Measurements from ENCODE around the gene GP2.

The GP2 gene

GRCh38 chr16:20327444-20328041, at the start of gene GP2:
TSS of gene GP2 (minus strand) at chr16:20327513. CDS start at chr16:20326431, 1,082 bp downstream.
- DNase-seq (ENCODE audit: low read depth) = no peak

GRCh38 chr16:20372701-20373100, 45.4 kb upstream of the GP2 start:
- DNase-seq (ENCODE audit: low read depth) = no peak

- DNase-seq (ENCODE audit: low read depth) = no peak
Measured at GRCh38 chr16:20369452-20370054, 42.2 kb upstream of the GP2 start.

GRCh38 chr16:20364051-20364450, 36.7 kb upstream of the GP2 start:
- DNase-seq (ENCODE audit: low read depth) = no peak

- no peak for DNase-seq (ENCODE audit: low read depth)
Measured at GRCh38 chr16:20363191-20363590, 35.9 kb upstream of the GP2 start.

- no peak for DNase-seq (ENCODE audit: low read depth)
Measured at GRCh38 chr16:20359997-20360396, 32.7 kb upstream of the GP2 start.

- DNase-seq (ENCODE audit: low read depth) = no peak
Measured at GRCh38 chr16:20355114-20355782, 27.9 kb upstream of the GP2 start.

GRCh38 chr16:20353379-20353778, 26.1 kb upstream of the GP2 start:
- DNase-seq (ENCODE audit: low read depth) = no peak

GRCh38 chr16:20352615-20353014, 25.3 kb upstream of the GP2 start, which contains the start of gene UMOD:
TSS of gene UMOD (minus strand) at chr16:20352715. CDS start at chr16:20350737, 1,978 bp downstream.
- no peak for DNase-seq (ENCODE audit: low read depth)

- no peak for DNase-seq (ENCODE audit: low read depth)
Measured at GRCh38 chr16:20349615-20350014, 22.3 kb upstream of the GP2 start.

GRCh38 chr16:20348365-20349185, 21.3 kb upstream of the GP2 start:
- DNase-seq (ENCODE audit: low read depth) = no peak

- DNase-seq (ENCODE audit: low read depth) = no peak
Measured at GRCh38 chr16:20347666-20348364, 20.5 kb upstream of the GP2 start.

- no peak for DNase-seq (ENCODE audit: low read depth)
Measured at GRCh38 chr16:20344611-20345010, 17.3 kb upstream of the GP2 start.

GRCh38 chr16:20339744-20340143, 12.4 kb upstream of the GP2 start:
- no peak for DNase-seq (ENCODE audit: low read depth)

- DNase-seq (ENCODE audit: low read depth) = no peak
Measured at GRCh38 chr16:20336955-20337354, 9.6 kb upstream of the GP2 start.

GRCh38 chr16:20334396-20334795, 7.1 kb upstream of the GP2 start:
- no peak for DNase-seq (ENCODE audit: low read depth)

GRCh38 chr16:20333120-20333519, 5.8 kb upstream of the GP2 start:
- no peak for DNase-seq (ENCODE audit: low read depth)

- no peak for DNase-seq (ENCODE audit: low read depth)
Measured at GRCh38 chr16:20332411-20332810, 5.1 kb upstream of the GP2 start.

- no peak for DNase-seq (ENCODE audit: low read depth)
Measured at GRCh38 chr16:20331635-20332034, 4.3 kb upstream of the GP2 start.

- no peak for DNase-seq (ENCODE audit: low read depth)
Measured at GRCh38 chr16:20329392-20330138, 2.3 kb upstream of the GP2 start.

- no peak for DNase-seq (ENCODE audit: low read depth)
Measured at GRCh38 chr16:20326321-20326720, 992 bp downstream of the GP2 start.

Measured in non-pigmented ciliary epithelial cell (primary cell).